ENCODE measurements around the gene ROR1.
A peak's percentile ranks its signal among the peaks of the same experiment; 100 is the strongest.

Gene ROR1

DNA sequence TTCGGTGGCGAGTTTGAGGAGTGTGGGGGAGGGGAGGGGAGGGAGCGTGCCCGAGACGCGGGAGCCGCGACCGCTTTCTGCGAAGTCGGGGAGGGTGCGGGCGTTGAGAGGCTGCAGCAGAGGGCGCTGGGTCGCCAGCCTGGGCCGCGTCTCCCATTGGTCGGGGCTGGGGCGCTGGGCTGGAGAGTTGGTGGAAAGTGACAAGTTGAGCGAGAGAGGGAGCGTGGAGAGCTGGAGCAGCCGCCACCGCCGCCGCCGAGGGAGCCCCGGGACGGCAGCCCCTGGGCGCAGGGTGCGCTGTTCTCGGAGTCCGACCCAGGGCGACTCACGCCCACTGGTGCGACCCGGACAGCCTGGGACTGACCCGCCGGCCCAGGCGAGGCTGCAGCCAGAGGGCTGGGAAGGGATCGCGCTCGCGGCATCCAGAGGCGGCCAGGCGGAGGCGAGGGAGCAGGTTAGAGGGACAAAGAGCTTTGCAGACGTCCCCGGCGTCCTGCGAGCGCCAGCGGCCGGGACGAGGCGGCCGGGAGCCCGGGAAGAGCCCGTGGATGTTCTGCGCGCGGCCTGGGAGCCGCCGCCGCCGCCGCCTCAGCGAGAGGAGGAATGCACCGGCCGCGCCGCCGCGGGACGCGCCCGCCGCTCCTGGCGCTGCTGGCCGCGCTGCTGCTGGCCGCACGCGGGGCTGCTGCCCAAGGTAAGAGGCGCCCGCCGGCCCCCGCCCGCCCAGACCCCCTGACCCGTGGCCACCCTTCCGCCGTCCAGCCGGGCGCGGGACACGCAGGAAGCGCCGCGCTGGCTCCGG, at the start of gene ROR1:
Gene ROR1 (plus strand): TSS at position 203 of the 802 bp plus-strand sequence.
- peak; percentile 83 for DNase-seq

DNA sequence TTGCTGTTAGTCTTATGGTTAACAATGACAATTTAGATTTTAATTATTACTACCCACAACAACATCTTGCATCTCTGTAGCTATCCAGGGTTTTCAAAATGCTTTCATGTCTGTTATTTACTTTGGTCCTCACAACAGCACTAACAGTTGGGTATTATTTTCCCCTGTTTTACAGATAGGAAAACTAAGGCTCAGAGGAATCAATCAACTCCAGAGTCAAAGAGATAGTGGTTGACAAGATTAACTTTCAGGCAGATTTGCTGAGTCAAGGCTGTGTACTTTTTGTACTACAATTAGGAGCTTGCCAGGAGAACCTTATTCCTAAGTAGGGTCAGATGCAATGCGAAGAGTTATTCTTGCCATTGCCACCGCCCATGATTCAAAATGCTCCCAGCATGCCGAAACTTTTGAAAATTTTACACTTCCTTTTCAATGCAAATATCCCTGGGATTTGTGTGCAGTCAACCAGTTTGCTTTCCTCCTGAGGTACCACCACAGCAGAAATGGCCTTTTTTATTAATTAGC, 49.4 kb upstream of the ROR1 start:
- DNase-seq, result no peak

DNA sequence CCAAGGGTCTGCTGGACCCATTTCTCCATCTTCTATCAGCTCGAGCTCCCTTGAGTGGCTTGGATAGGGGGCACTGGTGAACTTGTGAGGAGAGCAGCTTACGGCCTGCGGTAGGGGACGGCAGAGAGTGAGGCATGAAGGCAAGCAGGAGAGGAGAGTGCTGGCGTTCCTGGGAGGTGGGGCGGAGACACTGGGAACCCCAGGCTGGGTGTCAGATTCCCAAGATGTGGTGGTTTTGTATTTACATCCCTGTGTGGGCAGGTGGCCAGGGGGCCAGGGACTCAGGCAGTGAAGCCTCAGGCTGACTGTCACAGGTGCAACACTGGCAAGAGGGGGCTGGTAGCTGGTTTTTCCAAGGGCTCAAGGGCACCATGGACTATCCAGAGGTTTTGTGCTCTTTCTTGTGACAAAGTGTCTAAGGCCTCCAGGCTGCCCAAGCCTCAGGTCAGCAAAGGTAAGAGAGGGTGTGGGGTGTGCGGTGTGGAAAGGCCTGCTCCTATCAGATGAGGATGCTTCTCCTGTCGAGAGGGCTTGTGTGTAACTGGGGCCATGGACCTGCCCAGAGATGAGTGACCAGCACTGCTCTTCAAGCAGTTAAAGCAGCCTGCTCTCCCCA, 45.1 kb upstream of the ROR1 start:
- DNase-seq, result no peak

DNA sequence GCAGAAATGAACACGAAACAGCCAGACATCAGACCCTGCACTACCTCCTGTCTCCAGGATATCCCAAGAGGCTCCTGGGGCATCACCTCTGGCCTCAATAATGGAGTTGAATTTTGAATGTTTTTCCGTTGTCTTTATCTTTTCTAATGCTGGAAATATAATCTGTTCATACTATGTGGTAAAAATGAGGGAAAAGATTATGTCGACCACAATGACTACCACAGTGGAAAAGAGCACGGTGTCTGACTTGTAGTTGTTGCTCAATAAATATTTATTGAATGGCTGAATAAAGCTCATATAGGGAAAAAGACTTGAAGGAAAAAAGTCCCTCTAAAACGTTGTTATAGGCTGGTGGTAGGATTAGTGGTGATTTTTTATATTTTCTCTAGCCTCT, 44.6 kb upstream of the ROR1 start:
- DNase-seq, result no peak

DNA sequence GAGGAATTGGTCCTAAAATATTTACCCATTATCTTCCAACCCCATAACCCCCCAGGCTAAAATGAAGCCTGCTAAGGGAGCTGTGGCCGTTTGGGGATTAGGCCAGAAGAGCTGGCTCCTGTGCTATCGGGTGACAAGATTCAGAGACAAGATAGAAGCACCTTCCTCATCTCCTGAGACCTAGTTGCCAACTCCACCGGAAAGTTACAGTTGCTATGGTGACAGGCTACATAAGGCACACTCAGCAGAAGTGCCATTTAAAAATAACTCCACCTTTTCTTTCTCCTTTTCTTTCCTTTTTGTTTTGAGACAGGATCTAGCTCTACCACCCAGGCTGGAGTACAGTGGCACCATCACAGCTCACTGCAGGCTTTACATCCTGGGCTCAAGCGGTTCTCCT, 43.6 kb upstream of the ROR1 start:
- no peak for DNase-seq

DNA sequence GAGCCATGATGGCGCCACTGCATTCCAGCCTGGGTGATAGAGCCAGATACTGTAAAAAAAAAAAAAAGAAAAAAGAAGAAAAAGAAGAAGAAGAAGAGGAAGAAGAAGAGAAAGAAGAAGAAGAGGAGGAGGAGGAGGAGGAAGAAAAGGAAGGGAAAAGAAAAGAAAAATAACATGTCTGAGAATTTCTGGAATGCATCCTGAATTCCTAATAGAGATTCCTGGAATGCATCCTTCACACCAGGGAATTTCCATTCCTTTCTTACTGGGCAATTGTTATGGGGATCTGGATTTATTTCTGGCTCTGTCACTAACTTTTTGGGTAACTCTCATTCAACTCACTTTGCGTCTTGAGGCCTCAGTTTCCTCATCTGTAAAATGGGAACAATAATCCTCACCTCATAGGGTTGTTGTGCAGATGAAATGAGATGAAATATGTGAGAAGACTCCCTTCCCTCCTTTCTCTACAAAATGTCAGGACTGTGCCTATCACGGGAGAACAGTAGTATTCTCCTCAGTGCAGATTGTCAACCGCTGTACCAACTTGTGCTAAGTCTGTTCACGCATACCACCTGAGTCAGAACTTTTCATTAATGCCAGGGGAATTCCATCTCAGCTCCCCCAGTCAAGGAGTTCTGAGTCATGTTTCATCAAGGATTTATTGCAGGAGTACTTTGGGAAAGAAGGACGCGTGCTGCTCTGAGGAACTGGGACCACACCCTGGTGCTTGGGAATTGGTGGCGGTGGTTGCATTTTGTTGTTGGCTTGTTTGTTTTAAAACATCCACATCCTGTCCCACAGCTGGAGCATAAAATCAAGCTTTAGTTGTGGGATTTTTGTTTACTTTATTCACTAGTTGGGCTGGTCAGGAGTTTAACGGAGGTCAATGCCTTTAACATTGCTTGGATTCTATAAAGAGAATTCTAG, 42.4 kb upstream of the ROR1 start:
- no peak for DNase-seq

DNA sequence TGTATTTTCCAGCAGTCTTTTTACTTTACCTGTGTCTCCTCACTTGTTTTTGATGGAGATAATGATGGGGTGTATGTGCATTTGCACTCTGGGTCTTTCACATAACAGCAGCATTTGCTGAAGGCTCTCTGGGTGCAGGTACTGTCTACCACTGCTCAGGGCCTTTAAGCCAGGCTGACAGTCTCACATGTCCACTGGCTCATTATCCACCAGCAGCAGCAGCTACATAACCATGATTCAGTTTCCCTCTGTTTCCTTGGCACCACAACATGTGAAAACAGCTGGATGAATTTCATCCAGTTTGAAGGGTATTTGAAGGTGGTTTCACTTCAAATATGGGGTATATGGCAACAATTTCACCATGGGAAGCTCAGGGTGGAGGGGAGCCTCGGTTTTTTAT, 41.2 kb upstream of the ROR1 start:
- DNase-seq, result no peak

DNA sequence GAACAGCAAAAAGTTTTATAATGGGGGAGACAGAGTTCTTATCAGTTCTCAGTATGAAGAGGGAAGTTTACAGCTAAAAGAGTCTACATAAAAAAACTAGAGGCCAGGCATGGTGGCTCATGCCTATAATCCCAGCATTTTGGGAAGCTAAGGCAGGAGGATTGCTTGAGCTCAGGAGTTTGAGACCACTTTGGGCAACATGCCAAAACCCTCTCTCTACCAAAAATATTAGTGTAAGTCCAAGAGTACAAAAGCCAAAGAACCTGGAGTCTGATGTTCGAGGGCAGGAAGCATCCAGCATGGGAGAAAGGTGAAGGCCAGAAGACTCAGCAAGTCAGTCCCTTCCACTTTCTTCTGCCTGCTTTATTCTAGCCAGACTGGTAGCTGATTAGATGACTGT, 35.0 kb upstream of the ROR1 start:
- DNase-seq, result no peak

DNA sequence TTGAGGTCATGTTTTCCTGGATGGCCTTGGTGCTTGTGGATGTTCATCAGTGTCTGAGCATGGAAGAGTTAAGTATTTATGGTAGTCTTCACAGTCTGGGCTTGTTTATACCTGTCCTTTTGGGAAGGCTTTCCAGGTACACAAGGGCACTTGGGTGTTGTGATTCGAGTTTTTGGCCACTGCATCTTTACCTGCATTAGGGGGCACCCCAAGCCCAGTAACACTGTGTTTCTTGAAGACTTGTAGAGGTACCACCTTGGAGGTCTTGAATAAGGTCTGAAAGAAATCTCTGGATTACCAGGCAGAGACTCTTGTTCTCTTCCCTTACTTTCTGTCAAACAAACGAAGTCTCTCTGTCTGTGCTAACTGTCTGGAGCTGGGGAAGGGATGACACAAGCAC, 34.4 kb upstream of the ROR1 start:
- no peak for DNase-seq

DNA sequence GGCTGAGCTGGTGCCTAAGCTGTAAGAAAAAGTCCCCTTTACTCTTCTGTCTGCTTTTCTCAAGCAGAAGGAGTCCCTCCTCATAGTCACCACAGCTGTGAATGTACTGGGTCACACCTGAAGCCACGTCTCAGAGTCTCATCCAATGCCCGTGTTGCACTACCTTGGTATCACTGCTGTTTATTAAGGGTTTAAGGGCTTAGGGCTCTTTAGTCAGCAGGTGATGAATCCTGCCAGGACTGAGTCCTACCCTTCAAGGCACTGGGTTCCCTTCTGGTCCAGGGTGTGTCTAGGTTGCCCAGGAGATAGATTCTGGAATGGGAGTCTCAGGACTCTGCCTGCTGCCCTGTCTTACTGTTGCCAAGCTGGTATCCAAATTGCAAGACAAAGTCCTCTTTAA, 33.4 kb upstream of the ROR1 start:
- no peak for DNase-seq

DNA sequence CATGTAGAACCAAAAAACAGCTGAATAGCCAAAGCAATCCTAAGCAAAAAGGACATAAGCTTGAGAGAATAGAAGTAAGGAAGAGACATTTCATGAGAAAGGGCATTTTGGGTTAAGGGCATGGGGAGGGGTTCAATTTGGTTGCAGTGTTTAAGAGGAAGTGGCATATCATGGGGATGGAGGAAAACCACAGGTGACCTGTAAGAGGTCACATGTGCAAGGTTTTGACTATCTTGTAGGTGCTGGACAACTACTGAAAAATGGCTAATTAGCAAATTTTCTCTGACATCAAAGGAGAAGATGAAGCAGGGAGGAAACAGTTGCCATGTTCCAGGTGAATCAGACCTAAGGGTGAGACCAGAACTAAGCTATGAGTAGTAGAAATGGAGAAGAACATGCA, 31.3 kb upstream of the ROR1 start:
- DNase-seq, result no peak

DNA sequence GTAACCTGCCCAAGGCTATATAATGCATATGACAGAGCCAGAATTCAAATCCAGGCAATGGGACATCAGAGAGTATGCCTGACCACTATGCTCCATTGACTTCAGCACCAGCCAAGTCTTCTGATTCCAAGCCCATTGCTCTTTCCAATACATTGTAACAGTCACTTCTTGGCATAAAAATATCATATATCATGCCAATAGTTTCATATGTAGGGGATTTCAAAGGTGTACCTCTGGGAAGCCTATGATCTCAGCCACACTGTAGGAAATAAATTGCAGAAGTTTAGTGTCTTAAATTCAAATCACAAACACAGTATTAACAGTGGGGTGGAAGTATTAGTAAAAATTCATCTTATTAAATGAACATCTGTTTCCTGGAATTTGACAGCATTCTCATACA, 30.0 kb upstream of the ROR1 start:
- DNase-seq, result no peak

DNA sequence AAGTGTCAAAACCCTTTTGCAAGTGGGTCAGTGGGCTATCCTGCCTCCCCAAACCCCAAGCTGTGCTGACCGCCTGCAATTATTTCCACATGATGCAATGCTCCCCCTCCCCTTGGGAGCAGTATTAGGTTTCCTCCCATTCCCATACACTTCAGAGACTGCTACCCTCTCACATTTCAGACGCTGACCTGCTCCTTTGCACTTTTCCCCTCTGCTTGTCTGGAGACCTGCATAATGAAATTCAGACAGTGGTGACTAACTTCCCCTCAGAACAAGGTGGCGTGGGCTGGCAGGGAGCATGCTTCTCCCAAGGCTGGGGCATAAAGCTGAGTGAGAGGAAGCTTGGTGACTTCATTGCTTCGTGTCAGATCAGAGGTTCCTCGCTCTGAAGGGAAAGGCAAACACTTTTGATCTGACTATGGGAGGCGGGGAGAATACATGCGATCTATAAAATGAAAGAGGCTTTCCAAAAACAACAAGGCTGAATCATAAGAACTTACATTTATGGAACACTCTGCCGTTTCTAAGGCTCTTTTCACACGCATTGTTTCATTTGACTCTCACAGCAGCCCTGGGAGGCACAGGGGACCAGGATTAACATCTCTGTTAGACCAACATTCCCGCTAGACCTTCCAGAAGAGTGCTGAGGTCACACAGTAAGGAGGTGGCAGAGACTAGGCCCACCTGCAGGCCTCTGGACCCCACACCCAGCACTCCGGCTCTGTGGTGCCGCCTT, 27.5 kb upstream of the ROR1 start:
- peak; percentile 5 for DNase-seq

DNA sequence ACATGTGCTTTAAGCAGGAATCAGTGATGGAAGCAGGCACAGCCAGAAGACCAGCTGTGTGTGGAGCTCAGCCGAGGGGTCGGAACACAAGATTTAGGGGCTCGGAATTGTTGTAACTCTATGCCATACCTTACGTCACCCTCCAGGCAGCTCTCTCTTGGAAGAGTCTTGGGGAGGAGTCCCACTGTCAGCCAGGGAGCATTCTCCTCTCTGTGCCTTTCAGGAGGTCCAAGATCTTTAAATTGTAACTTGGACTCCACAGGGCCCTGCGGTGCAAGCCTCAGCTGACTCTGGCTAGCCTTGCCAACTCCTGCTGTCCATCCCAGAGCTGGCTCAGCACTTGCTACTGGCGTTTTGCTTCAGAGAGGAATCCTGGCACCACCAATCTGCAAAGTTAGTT, 26.4 kb upstream of the ROR1 start:
- no peak for DNase-seq

DNA sequence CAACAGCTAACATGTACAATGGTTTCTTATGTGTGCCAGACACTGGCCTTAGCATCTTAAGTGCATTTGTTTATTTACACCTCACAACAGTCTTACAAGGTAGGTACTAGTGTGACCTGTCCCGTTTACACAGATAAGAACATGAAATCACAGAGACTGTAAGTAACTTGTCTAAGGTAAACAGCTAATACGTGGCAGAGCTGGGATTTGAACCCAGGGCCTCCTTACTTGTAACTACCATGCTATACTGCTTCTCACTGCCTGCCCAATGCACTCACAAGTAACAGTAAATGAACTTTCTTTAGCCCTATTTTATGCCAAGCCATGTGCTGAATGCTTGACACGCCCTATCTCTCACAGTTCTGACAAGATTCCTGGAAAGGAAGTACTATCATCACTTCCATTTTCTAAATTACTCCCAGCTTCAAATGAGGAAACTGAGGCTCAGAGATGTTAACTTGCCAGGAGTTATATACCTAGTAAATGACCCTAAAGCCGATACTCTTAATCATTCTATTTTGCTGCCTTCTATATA, 25.7 kb upstream of the ROR1 start:
- no peak for DNase-seq

DNA sequence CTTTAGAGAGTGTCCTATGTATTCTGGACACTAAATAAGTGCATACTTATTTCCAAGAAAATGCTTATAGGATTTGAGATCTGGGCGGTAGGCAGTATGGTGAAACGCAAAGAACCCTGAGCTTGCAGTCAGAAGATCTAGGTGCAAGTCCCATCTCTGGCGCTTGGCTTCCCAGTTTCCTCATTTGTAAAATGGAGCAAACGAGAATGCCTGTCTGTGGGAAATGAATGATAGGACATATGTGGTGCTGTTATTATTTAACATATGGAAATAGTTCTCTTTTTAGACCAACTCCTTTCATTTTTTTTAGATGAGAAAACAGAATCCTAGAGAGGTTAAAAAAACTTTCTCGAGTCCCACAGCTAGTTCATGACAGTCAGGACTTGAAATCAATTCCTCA, 25.2 kb upstream of the ROR1 start:
- no peak for DNase-seq

DNA sequence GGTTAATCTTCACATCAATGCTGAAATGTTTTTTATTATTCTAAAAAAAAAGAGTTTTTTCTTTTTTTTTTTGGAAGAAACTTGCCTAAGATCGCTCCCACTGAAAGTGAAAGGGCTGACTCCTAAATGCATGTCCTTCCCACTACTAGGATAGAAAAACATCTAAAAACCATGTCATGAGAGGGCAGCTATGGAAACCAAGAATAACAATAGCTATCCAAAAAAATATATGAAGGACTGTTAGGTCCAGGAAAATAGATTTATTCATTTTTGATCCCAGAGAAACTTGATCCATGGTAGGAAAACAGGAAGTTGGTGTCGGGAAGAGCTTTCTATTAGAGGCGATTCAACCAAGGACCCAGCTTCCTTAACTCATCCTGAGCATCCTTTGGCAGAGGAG, 23.1 kb upstream of the ROR1 start:
- no peak for DNase-seq

DNA sequence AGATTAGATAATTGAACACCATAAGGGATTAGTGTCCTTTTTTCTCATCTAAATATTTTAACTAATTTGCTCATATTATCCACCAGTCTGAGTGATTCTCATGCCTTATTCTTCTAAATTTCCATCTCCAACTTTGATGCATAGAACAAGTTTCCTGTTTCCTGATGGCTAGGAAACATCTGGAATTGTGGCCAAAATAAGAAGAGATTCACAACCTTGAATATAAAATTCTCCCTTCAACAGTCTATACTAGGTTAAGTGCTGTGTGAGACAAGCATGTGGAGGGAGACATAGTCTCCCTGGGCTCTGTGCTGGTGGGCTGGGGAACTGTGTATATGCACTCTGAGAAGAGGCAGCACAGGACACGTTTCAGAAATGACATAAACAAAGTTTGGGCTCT, 21.6 kb upstream of the ROR1 start:
- no peak for DNase-seq

DNA sequence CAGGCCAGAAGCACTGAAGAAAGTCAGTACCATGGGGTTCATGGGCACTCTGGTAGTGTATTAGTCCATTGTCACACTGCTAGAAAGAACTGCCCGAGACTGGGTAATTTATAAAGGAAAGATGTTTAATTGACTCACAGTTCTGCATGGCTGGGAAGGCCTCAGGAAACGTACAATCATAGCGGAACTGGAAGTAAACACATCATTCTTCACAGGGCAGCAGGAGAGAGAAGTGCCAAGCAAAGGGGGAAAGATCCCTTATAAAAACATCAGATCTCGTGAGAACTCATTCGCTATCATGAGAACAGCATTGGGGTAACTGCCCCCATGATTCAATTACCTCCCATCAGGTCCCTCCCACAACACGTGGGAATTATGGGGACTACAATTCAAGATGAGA, 20.2 kb upstream of the ROR1 start:
- no peak for DNase-seq

DNA sequence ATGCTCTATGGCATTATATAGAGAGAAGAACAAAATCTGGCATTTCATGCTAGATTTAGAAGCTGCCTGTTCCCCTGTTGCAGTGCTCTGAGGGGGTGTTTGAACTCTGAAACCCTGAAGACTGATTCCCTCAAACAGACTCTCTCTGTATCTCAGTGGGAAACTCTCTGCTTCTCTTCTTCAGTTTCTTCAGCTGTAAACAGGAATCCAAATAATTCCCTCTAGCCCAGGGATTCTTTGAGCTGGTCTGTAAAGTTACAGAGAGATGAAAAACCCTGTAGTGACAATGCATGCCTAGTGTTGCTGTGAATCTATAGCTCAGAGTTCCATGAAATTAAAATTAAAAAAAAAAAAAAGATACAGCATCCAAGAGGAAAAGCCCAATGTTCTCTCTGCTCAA, 17.0 kb upstream of the ROR1 start:
- DNase-seq, result no peak

DNA sequence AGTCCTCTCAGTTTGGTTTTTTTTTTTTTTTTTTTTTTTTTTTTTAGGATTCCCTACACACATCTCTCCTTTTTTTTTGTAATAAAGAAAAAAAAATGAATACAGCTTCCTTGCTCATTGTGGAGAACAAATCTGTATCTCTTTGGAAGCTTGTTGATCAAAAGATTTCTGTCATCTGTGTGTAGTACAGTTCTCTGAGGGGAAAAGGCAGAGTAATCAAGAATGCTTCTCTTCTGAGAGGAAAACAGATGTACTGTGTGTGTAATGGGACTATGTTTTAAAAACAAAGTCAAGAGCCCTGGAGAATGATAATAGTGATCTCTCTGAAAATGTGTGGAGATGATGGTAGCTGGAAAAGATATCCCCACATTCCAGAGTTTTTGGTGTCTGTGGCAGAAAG, 16.5 kb upstream of the ROR1 start:
- DNase-seq, result no peak

DNA sequence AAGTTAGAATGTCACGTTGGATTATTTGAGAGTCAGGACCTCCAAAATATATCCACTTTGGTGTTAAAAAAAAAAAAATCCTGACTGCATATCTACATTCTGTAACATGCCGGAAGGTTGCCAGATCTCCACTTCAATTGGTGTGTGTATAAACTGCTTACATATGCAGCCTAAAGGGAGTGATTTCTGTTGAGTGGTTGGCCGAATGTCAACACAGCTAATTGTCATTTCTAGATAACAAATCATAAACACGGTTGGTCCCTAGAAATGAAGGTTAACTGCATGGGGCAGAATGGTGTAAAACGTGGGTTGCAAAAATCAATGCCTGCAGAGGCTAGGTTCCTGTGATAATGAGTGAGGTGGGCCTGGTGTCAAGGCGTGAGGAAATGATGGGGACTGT, 15.0 kb upstream of the ROR1 start:
- DNase-seq, result no peak

DNA sequence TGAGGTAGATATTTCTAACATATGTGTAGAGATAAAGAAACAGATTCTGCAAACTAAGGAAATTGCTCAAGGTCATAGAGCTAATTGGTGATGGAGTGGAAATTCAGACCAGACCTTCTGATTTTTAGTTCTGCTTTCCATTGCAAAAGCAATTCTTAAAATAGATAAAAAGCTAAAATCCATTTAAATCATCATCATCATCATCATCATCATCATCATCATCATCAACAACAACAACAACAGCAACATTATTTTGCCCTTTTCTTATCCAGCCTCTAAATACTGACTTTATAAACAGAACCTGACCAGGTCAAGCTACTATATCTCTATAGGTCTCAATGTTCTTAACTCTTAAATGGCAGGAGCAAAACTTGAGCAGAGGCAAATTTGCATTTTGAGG, 14.0 kb upstream of the ROR1 start:
- DNase-seq, result no peak
